PC-3 (cell line): ENCODE results near the gene C10orf71. TPM values are rescaled to one million over a fixed set of nuclear protein-coding genes. Genes with fewer than 3 reads are reported as not detected.
A peak's percentile ranks its signal among the peaks of the same experiment; 100 is the strongest.

Experiments
- ATAC-seq: fragments of 200-7000 bp; cut with Tn5 transposase; 2 replicates; pipeline ENCODE4 v1.9.1; 2020; ENCODE audit warnings: mild to moderate bottlenecking, moderate library complexity
- BruUV-seq: library from RNA; stranded (reverse); fragments of 400-500 nt; replicated peaks from 2 replicates; lab custom pipeline; 2021; lab: Mats Ljungman, UMichigan
- CTCF ChIA-PET: fragments of 300-600 bp; sonication (Branson Sonifier 250); formaldehyde crosslinking; loops from one replicate; lab custom pipeline; 2022; ENCODE audit warnings: antibody characterized with exemption; lab: Charles Lee
- POLR2A ChIA-PET: fragments of 300-600 bp; sonication (Branson Sonifier 250); formaldehyde crosslinking; loops from one replicate; lab custom pipeline; 2022; ENCODE audit warnings: antibody characterized with exemption; ENCODE audit not compliant: unreplicated experiment; lab: Charles Lee
- DNase-seq: peaks from one replicate; pipeline ENCODE4 v3.0.0-alpha.2; 2015
- H2AFZ ChIP-seq: fragments of 300-600 bp; sonication (generic); 2 replicates; pipeline ENCODE4 v1.6.0; 2016; ENCODE audit warnings: antibody characterized with exemption, low read length
- H3F3A ChIP-seq: fragments of 300-600 bp; sonication (generic); one replicate; pipeline ENCODE4 v1.6.0; 2017; ENCODE audit warnings: antibody characterized with exemption, low read length, control low read depth, mild to moderate bottlenecking; ENCODE audit not compliant: unreplicated experiment
- H3K27ac ChIP-seq: fragments of 300-600 bp; sonication (generic); 2 replicates; pipeline ENCODE4 v1.5.1; 2016; ENCODE audit warnings: mild to moderate bottlenecking, low read length
- H3K27me3 ChIP-seq: fragments of 300-600 bp; sonication (generic); 2 replicates; pipeline ENCODE4 v1.6.1; 2016; ENCODE audit warnings: low read length, mixed read lengths
- H3K36me3 ChIP-seq: fragments of 300-600 bp; sonication (generic); 2 replicates; pipeline ENCODE4 v1.6.1; 2016; ENCODE audit warnings: low read depth, mixed run types, low read length, mixed read lengths
- H3K4me1 ChIP-seq: fragments of 300-600 bp; sonication (generic); 2 replicates; pipeline ENCODE4 v1.5.1; 2016; ENCODE audit warnings: low read length; ENCODE audit not compliant: insufficient read depth
- H3K4me2 ChIP-seq: fragments of 300-600 bp; sonication (generic); 2 replicates; pipeline ENCODE4 v1.6.0; 2016; ENCODE audit warnings: low read length
- H3K4me3 ChIP-seq: fragments of 300-600 bp; sonication (generic); 2 replicates; pipeline ENCODE4 v1.5.1; 2016; ENCODE audit warnings: mild to moderate bottlenecking, low read length, mixed read lengths
- H3K79me2 ChIP-seq: fragments of 300-600 bp; sonication (generic); 2 replicates; pipeline ENCODE4 v1.6.1; 2017; ENCODE audit warnings: low read length, mixed read lengths
- H3K9ac ChIP-seq: fragments of 300-600 bp; sonication (generic); 2 replicates; pipeline ENCODE4 v1.6.0; 2016; ENCODE audit warnings: mild to moderate bottlenecking, low read length
- H3K9me2 ChIP-seq: fragments of 300-600 bp; sonication (generic); replicated peaks from 2 replicates; pipeline ENCODE4 v1.6.1; 2016; ENCODE audit warnings: mixed run types, low read length, mixed read lengths
- H3K9me3 ChIP-seq: fragments of 300-600 bp; sonication (generic); 2 replicates; pipeline ENCODE4 v1.6.1; 2016; ENCODE audit warnings: low read length, mixed read lengths
- H4K20me1 ChIP-seq: fragments of 300-600 bp; sonication (generic); 2 replicates; pipeline ENCODE4 v1.6.1; 2016; ENCODE audit warnings: low read length, mixed read lengths
- CTCF ChIP-seq: fragments of 300-600 bp; sonication (generic); conservative IDR thresholded peaks from 2 replicates; pipeline ENCODE4 v1.5.1; 2017; ENCODE audit warnings: antibody characterized with exemption, low read depth, mild to moderate bottlenecking, low read length
- EZH2 ChIP-seq: fragments of 300-600 bp; sonication (generic); IDR thresholded peaks from one replicate; pipeline ENCODE4 v1.6.1; 2017; ENCODE audit warnings: antibody characterized with exemption, mild to moderate bottlenecking, low read length; ENCODE audit not compliant: unreplicated experiment
- EZH2phosphoT487 ChIP-seq: fragments of 300-600 bp; sonication (generic); IDR thresholded peaks from 2 replicates; pipeline ENCODE4 v1.6.1; 2018; ENCODE audit warnings: mild to moderate bottlenecking, antibody characterized with exemption, low read length, borderline replicate concordance
- intact Hi-C: fragments of 100-400 bp; cut with micrococcal nuclease; formaldehyde crosslinking; loops from 2 replicates; pipeline ENCODE4 v1.9.0; 2023
- total RNA-seq: library from RNA; depleted of rRNA; stranded (reverse); fragments of >200 nt; gene quantifications from 2 replicates; pipeline ENCODE4 v1.2.3, GENCODE V29; 2014

Gene C10orf71
- total RNA-seq, 1 experiment from 2014 or later = not detected

GRCh38 chr10:49369216-49370162, 70.5 kb downstream of the C10orf71 start:
- ChIA-PET CTCF (no interaction called here), POLR2A (interaction anchor here (0.6 kb wide), 1 partner anchor 136 kb away, joined by 4 read pairs; no protein-coding TSS in a partner anchor)
- no peak overlapping the region for H3K27ac ChIP-seq
- ATAC-seq (no peak), DNase-seq (peak; percentile 31)
- H3K4me3 ChIP-seq = no peak overlapping the region
- H3K9ac ChIP-seq = no peak overlapping the region
- no peaks in the 10 kb centered on the region for H3F3A ChIP-seq
- peaks cover 29% of the 10 kb centered on the region for H3K27me3 ChIP-seq
- TF ChIP-seq EZH2phosphoT487 (no peak), EZH2 (no peak), CTCF (no peak)
- H3K4me1 ChIP-seq = no peaks in the 10 kb centered on the region
- H3K9me3 ChIP-seq = no peaks in the 10 kb centered on the region
- H3K4me2 ChIP-seq = no peak overlapping the region
- no peaks in the 10 kb centered on the region for H3K36me3 ChIP-seq
- BruUV-seq = no TSS peak
- H2AFZ ChIP-seq = no peak overlapping the region
- intact Hi-C loops = no loop called here
- H3K9me2 ChIP-seq = 0 out of 2 replicates have a peak, but pooled peaks cover 4% of the 10 kb centered on the region
- no peaks in the 10 kb centered on the region for H4K20me1 ChIP-seq
- H3K79me2 ChIP-seq = no peaks in the 10 kb centered on the region

GRCh38 chr10:49370326-49371100, 71.5 kb downstream of the C10orf71 start:
- TF ChIP-seq EZH2 (no peak), CTCF (no peak), EZH2phosphoT487 (no peak)
- Histone ChIP-seq H3F3A (no peaks in the 10 kb centered on the region), H3K9ac (no peak overlapping the region), H3K9me3 (no peaks in the 10 kb centered on the region), H3K4me1 (no peaks in the 10 kb centered on the region), H3K4me3 (no peak overlapping the region), H3K36me3 (no peaks in the 10 kb centered on the region), H3K27me3 (peaks cover 21% of the 10 kb centered on the region; the same call in 1 of the 2 replicates), H2AFZ (no peak overlapping the region), H3K9me2 (0 out of 2 replicates have a peak, but pooled peaks cover 4% of the 10 kb centered on the region), H3K79me2 (no peaks in the 10 kb centered on the region), H4K20me1 (no peaks in the 10 kb centered on the region), H3K4me2 (no peak overlapping the region), H3K27ac (no peak overlapping the region)
- ChIA-PET POLR2A (no interaction called here), CTCF (no interaction called here)
- intact Hi-C loops = no loop called here
- no TSS peak for BruUV-seq
- ATAC-seq (no peak), DNase-seq (no peak)
